SK-N-SH treated with all-trans-retinoic acid at 6 μM for 48 hours (cell line): Measurements from ENCODE around the gene ALX3.

Experiments
- ATAC-seq: fragments of 200-7000 bp; cut with Tn5 transposase; 3 replicates; pipeline ENCODE4 v1.9.1; 2020; ENCODE audit warnings: mild to moderate bottlenecking, moderate library complexity
- ARNTL ChIP-seq: fragments of 450-650 bp; formaldehyde crosslinking; IDR thresholded peaks from 2 replicates; pipeline ENCODE4 v1.5.0; 2020; ENCODE audit warnings: low read depth, mild to moderate bottlenecking, moderate library complexity, borderline replicate concordance
- BACH2 ChIP-seq: fragments of 250-450 bp; sonication (Bioruptor Pico); IDR thresholded peaks from 2 replicates; pipeline ENCODE4 v1.9.0; 2021; ENCODE audit warnings: mild to moderate bottlenecking, borderline replicate concordance
- CREB5 ChIP-seq: fragments of 250-450 bp; sonication (Bioruptor Pico); IDR thresholded peaks from 2 replicates; pipeline ENCODE4 v1.5.1; 2020; ENCODE audit warnings: low read depth, mild to moderate bottlenecking, moderate library complexity
- CSDC2 ChIP-seq: fragments of 250-450 bp; sonication (Bioruptor Pico); IDR thresholded peaks from 2 replicates; pipeline ENCODE4 v1.5.0; 2020; ENCODE audit warnings: mild to moderate bottlenecking, moderate library complexity
- CSRNP3 ChIP-seq: fragments of 250-450 bp; sonication (Bioruptor Pico); IDR thresholded peaks from 2 replicates; pipeline ENCODE4 v1.5.1; 2021; ENCODE audit warnings: mild to moderate bottlenecking, moderate library complexity
- ESRRG ChIP-seq: fragments of 250-450 bp; sonication (Bioruptor Pico); IDR thresholded peaks from 2 replicates; pipeline ENCODE4 v1.6.1; 2021; ENCODE audit warnings: mild to moderate bottlenecking
- GLIS3 ChIP-seq: fragments of 250-450 bp; sonication (Bioruptor Pico); IDR thresholded peaks from 2 replicates; pipeline ENCODE4 v1.5.0; 2020; ENCODE audit warnings: mild to moderate bottlenecking, moderate library complexity
- ISL1 ChIP-seq: fragments of 250-450 bp; sonication (Bioruptor Pico); IDR thresholded peaks from 2 replicates; pipeline ENCODE4 v2.1.2; 2022; ENCODE audit warnings: mild to moderate bottlenecking, moderate library complexity
- OSR1 ChIP-seq: fragments of 250-450 bp; sonication (Bioruptor Pico); IDR thresholded peaks from 2 replicates; pipeline ENCODE4 v1.8.0; 2022; ENCODE audit warnings: moderate library complexity, mild to moderate bottlenecking, inconsistent platforms
- PATZ1 ChIP-seq: fragments of 250-450 bp; sonication (Bioruptor Pico); IDR thresholded peaks from 2 replicates; pipeline ENCODE4 v1.8.0; 2020; ENCODE audit warnings: mild to moderate bottlenecking, moderate library complexity, borderline replicate concordance
- POU6F1 ChIP-seq: fragments of 250-450 bp; sonication (Bioruptor Pico); IDR thresholded peaks from 2 replicates; pipeline ENCODE4 v1.8.0; 2021; ENCODE audit warnings: low read depth, mild to moderate bottlenecking, moderate library complexity, borderline replicate concordance
- PPARA ChIP-seq: fragments of 250-450 bp; sonication (Bioruptor Pico); IDR thresholded peaks from 2 replicates; pipeline ENCODE4 v1.5.0; 2020; ENCODE audit warnings: mild to moderate bottlenecking, borderline replicate concordance
- RARB ChIP-seq: fragments of 250-450 bp; sonication (Bioruptor Pico); IDR thresholded peaks from 2 replicates; pipeline ENCODE4 v1.8.0; 2021; ENCODE audit warnings: mild to moderate bottlenecking, moderate library complexity
- SNAI2 ChIP-seq: fragments of 250-450 bp; sonication (Bioruptor Pico); IDR thresholded peaks from 2 replicates; pipeline ENCODE4 v1.5.0; 2020; ENCODE audit warnings: mild to moderate bottlenecking, moderate library complexity
- TCF4 ChIP-seq: fragments of 250-450 bp; sonication (Bioruptor Pico); IDR thresholded peaks from 2 replicates; pipeline ENCODE4 v1.8.0; 2021; ENCODE audit warnings: mild to moderate bottlenecking, moderate library complexity, borderline replicate concordance
- TOX ChIP-seq: fragments of 250-450 bp; sonication (Bioruptor Pico); IDR thresholded peaks from 2 replicates; pipeline ENCODE4 v1.8.0; 2021; ENCODE audit warnings: mild to moderate bottlenecking, moderate library complexity, borderline replicate concordance
- TSHZ2 ChIP-seq: fragments of 250-450 bp; sonication (Bioruptor Pico); IDR thresholded peaks from 2 replicates; pipeline ENCODE4 v1.5.0; 2020; ENCODE audit warnings: mild to moderate bottlenecking, moderate library complexity
- ZC3H10 ChIP-seq: fragments of 250-450 bp; sonication (Bioruptor Pico); IDR thresholded peaks from 2 replicates; pipeline ENCODE4 v1.5.1; 2021; ENCODE audit warnings: mild to moderate bottlenecking, moderate library complexity
- ZFP3 ChIP-seq: fragments of 250-450 bp; sonication (Bioruptor Pico); IDR thresholded peaks from 2 replicates; pipeline ENCODE4 v1.5.0; 2020; ENCODE audit warnings: mild to moderate bottlenecking, moderate library complexity
- ZNF565 ChIP-seq: fragments of 450-650 bp; formaldehyde crosslinking; conservative IDR thresholded peaks from 2 replicates; pipeline ENCODE4 v1.5.0; 2020; ENCODE audit warnings: low read depth, mild to moderate bottlenecking, moderate library complexity
- ZNF70 ChIP-seq: fragments of 450-650 bp; formaldehyde crosslinking; IDR thresholded peaks from 2 replicates; pipeline ENCODE4 v1.5.0; 2020; ENCODE audit warnings: mild to moderate bottlenecking, moderate library complexity
- ZNF8 ChIP-seq: fragments of 450-650 bp; formaldehyde crosslinking; IDR thresholded peaks from 2 replicates; pipeline ENCODE4 v1.5.0; 2020; ENCODE audit warnings: mild to moderate bottlenecking, moderate library complexity

ALX3 gene

GRCh38 chr1:110112656-110113055 is 42.2 kb upstream of the ALX3 start:
- TF ChIP-seq ISL1 (CRISPR knock-in tag) (no peak), GLIS3 (CRISPR knock-in tag) (no peak), ZC3H10 (CRISPR knock-in tag) (no peak), TSHZ2 (CRISPR knock-in tag) (no peak), BACH2 (no peak), ESRRG (CRISPR knock-in tag) (no peak), CREB5 (CRISPR knock-in tag) (no peak), OSR1 (CRISPR knock-in tag) (no peak), RARB (CRISPR knock-in tag) (no peak), CSRNP3 (CRISPR knock-in tag) (no peak), ZFP3 (CRISPR knock-in tag) (no peak), CSDC2 (CRISPR knock-in tag) (no peak), ZNF70 (CRISPR knock-in tag) (no peak)
- ATAC-seq, result no peak

GRCh38 chr1:110112143-110112542 is 41.7 kb upstream of the ALX3 start, which contains the start of gene UBL4B:
Gene UBL4B, plus strand, starts transcription at chr1:110112443. Its CDS starts 92 bp downstream, at chr1:110112535.
- no peak for ATAC-seq
- TF ChIP-seq ZFP3 (CRISPR knock-in tag), result no peak
- TF ChIP-seq ESRRG (CRISPR knock-in tag), result no peak
- TF ChIP-seq ISL1 (CRISPR knock-in tag), result no peak
- TF ChIP-seq TOX (CRISPR knock-in tag), result no peak
- no peak for TF ChIP-seq CSRNP3 (CRISPR knock-in tag)

GRCh38 chr1:110111081-110111480 is 40.6 kb upstream of the ALX3 start:
- TF ChIP-seq ZC3H10 (CRISPR knock-in tag) (no peak), SNAI2 (CRISPR knock-in tag) (no peak), ZNF70 (CRISPR knock-in tag) (no peak), CSDC2 (CRISPR knock-in tag) (no peak), RARB (CRISPR knock-in tag) (no peak), ZFP3 (CRISPR knock-in tag) (no peak), ESRRG (CRISPR knock-in tag) (no peak), TOX (CRISPR knock-in tag) (no peak), CSRNP3 (CRISPR knock-in tag) (no peak), ZNF8 (no peak), ARNTL (CRISPR knock-in tag) (no peak), ISL1 (CRISPR knock-in tag) (no peak), PPARA (no peak), BACH2 (no peak), PATZ1 (CRISPR knock-in tag) (no peak), POU6F1 (CRISPR knock-in tag) (no peak), ZNF565 (CRISPR knock-in tag) (no peak), TCF4 (CRISPR knock-in tag) (no peak; the same call in 1 of the 2 replicates)

More at GRCh38 chr1:110111081-110111480, 40.6 kb upstream of the ALX3 start:
- no peak for ATAC-seq
